ENCODE results near the gene TXNDC11.
"Not testable (repeated sequence)": the region's sequence is repeated elsewhere in the genome, so short reads cannot be mapped to it uniquely, and the experiment has no call there.

The TXNDC11 gene, protein sequence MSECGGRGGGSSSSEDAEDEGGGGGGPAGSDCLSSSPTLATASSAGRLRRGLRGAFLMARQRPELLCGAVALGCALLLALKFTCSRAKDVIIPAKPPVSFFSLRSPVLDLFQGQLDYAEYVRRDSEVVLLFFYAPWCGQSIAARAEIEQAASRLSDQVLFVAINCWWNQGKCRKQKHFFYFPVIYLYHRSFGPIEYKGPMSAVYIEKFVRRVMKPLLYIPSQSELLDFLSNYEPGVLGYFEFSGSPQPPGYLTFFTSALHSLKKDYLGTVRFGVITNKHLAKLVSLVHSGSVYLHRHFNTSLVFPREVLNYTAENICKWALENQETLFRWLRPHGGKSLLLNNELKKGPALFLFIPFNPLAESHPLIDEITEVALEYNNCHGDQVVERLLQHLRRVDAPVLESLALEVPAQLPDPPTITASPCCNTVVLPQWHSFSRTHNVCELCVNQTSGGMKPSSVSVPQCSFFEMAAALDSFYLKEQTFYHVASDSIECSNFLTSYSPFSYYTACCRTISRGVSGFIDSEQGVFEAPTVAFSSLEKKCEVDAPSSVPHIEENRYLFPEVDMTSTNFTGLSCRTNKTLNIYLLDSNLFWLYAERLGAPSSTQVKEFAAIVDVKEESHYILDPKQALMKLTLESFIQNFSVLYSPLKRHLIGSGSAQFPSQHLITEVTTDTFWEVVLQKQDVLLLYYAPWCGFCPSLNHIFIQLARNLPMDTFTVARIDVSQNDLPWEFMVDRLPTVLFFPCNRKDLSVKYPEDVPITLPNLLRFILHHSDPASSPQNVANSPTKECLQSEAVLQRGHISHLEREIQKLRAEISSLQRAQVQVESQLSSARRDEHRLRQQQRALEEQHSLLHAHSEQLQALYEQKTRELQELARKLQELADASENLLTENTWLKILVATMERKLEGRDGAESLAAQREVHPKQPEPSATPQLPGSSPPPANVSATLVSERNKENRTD

DNA sequence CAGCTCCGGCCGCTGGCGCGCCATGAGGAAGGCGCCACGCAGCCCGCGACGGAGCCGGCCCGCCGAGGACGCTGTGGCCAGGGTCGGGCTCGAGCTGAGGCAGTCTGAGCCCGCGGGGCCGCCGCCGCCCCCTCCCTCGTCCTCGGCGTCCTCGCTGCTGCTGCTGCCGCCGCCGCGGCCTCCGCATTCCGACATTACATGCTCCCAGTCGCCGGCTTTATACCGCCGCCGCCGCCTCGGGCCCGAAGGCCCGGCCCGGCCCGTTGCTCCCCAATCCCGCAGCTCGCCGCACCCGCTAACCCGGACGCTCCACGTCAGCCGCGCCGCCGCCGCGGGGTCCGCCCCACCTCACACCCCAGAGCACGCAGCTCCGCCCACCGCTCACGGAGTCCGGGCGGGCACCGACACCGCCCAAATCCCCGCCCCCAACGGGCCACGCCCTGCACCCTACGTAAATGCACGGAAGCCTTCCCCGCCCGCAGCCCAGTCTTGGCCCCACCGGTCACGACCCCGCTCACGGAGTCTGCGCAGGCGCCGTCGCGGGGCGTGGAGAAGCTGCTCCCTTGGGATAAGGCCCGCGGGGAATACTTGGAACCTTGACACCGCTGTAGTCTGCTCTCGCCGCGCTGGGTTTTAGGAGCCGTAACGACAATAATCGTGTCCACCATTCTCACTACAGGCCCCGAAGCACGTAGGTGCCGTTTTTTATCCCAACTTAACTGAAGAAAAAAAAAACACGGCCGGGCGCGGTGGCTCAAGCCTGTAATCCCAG is at the start of gene TXNDC11:
Gene TXNDC11, minus strand, starts transcription at position 322 of the 772 bp plus-strand sequence. Its CDS starts 127 bp downstream, at position 195.
- in situ Hi-C loops (cut with MboI; ENCODE audit: low sequenced_read_pairs) = no loop called here

DNA sequence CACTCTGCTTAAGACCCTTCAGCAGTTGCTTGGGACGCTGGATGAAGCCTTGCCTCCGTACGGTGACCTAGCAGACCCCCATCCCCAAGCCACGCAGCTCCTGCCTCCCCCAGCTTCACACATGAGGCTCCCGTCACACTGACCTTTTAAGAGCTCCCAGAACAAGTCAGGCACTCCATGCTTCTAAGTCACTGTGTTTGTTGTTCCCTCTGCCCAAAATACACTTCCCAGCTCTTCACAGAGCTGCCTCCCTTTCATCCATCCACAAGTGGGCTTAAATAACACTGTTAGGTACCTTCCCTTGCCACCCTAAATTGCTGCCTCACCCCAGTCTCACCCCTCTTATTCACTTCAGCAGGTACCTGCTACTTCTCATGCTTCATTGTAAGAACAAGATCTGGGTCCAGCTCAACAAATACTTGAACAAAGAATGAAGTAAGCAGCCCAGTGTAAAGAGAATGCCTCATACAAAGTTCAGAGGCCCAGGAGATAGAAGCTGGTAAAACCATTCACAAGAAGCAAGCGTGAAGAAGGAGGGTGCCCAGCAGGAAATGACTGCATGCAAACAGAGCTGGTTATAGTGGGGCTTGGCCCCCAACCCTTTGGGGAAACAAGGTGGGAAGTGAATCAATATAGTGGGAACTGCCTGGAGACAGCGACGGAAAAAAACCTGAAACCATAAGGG is 48.6 kb upstream of the TXNDC11 start:
- in situ Hi-C loops (cut with MboI; ENCODE audit: low sequenced_read_pairs) = no loop called here

DNA sequence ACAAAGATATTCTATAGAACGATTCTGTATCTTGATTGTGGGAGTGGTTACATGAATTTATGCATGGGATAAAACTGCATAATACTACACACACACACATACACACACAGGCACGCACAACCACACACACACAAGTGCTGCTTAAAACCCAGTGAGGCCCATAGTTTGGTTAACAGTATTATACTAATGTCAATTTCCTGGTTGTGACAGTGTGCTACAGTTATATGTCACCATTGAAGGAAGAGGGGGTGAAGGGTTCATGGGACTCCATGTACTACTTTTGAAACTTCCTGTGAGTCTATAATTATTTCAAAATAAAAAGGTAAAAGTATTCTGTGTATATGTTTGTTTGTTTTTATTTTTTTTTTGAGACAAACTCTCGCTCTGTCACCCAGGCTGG is 46.3 kb upstream of the TXNDC11 start:
- in situ Hi-C loops (cut with MboI; ENCODE audit: low sequenced_read_pairs) = no loop called here

DNA sequence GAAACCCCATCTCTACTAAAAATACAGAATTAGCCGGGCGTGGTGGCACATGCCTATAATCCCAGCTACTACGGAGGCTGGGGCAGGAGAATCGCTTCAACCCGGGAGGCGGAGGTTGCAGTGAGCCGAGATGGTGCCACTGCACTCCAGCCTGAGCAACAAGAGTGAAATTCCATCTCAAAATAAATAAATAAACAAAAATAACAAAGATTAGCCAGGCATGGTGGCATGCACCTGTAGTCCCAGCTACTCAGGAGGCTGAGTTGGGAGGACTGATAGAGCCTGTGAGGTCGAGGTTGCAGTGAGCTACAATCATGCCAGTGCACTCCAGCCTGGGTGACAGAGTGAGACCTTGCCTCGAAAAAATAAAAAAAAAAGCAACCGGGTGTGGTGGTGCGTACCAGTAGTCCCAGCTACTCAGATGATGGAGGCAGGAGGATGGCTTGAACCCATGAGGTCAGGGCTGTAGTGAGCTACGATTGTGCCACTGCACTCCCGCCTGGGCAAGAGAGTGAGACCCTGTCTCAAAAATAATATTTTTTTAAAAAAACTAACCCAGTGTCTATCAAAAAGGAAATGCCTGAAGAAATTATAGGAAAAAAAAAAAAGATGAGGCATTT is 42.4 kb upstream of the TXNDC11 start:
- in situ Hi-C loops (cut with MboI; ENCODE audit: low sequenced_read_pairs) = not testable (repeated sequence)

DNA sequence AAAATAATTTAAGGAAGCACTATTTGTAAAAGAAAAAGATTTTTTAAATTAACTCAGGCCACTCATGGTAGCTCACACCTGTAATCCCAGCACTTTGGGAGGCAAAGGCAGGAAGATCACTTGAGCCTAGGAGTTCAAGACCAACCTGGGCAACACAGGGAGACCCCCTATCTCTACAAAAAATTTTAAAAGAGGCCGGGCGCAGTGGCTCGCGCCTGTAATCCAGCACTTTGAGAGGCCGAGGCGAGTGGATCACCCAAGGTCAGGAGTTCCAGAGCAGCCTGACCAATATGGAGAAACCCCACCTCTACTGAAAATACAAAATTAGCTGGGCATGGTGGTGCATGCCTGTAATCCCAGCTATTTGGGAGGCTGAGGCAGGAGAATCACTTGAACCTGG is 41.7 kb upstream of the TXNDC11 start:
- in situ Hi-C loops (cut with MboI; ENCODE audit: low sequenced_read_pairs) = not testable (repeated sequence)

DNA sequence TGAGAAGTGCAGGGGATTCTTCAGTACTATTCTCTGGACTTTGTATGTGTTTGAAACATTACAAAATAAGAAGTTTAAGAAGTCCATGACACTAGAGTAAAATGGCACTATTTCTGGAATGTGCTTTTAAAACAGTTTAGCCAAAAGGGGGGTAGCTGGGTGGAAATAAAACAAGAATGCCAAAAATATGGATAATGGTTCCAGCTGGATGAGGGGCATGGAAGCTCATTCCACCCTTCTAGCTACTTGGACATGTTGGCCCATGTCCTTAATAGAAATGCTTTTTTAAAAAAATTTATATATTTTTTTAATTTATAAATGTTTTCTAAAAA is 41.3 kb upstream of the TXNDC11 start:
- in situ Hi-C loops (cut with MboI; ENCODE audit: low sequenced_read_pairs) = no loop called here

DNA sequence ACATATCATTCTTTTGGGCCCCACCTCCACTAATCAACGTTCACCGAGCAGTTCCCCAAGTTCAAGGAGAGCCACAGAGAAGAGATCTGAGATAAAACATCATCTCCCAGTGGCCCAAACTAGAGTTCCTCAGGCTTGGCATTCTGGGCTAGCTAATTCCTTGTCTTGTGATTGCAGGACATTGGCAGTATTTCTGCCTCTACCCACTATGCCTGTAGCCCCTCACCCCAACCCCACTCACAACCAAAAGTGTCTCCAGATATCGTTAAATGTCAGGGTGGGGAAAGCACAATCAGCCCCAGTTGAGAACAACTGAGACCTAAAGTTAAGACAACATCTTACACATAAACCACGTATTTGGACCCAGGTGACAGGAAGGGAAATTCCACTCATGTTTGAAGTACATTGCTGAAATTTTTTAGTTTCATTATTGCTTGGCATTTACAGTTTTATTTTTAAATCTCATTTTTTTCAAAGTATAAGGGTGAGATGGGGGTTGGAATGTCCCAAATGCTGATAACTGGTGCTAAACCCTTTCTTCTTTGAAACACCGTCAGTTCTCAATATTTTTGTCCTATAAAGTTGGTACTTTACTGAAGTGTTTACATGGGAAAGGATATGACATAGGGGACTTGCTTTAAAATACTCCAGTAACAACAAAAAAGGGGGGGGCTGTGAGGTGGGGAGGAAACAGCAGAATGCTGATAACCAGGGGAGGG is 40.8 kb upstream of the TXNDC11 start:
- in situ Hi-C loops (cut with MboI; ENCODE audit: low sequenced_read_pairs) = no loop called here

DNA sequence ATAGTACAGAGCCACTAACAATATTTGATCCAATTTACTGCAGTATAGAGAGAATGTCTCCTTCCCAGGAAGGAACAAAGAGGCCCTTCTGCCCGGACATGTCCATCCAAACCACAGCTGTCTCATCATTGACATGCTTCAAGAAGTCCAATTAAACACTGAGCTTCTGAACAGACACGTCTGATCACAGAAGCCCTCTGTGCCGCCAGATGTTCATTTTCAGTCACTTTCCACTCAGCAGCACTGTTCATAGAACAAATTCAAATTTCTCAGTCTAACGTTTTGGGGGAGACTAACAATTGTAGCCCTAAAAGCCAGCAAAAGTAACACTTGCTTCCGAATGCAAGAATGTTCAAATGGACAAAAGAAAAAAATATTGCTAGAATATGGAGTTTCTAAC is 39.1 kb upstream of the TXNDC11 start:
- in situ Hi-C loops (cut with MboI; ENCODE audit: low sequenced_read_pairs) = no loop called here

DNA sequence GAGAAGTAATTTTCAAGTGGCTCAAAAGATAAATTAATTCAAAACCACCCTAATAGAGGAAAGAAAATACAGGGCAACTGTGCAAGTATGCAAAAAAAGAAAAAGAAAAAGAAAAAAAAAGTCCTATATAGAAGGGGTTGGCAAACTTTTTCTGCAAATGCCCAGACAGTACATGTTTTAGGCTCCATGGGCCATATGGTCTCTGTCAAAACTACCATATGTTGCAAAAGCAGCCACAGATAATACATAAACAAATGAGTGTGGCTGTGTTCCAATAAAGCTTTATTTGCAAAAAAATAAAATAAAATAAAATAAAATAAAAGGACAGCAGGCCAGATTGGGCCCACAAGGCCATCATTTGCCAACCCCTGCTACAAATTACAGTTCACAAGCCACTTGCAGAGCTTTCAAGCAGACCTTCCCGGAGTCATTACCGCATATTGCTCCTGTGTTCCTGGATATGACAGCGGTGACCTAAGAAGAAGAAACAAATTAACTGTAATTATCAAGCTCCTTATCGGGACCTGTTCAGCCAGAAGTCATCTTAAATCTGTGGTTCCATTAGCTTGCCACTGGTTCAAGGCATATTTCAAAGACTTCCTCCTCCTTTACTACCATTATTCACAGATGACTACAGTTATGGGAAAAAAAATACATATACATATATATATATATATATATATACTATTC is 38.5 kb upstream of the TXNDC11 start:
- in situ Hi-C loops (cut with MboI; ENCODE audit: low sequenced_read_pairs) = no loop called here

DNA sequence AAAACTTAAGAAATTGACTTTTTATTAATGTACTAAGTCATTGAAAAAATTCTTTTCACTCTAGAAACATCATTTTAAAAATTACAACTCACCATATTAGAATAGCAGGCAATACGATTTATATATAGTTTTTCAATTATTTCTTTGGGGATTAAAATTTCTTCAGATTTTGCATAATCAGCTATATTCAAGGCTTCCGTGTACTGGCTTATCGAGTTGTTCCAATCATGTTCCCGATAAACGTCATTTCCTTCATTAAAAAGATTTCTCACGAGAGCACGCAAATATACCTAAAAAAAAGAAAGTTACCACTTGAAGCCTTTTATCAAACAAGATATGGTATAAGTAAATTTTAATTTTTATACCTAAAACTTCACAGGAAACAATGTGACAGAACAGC is 36.4 kb upstream of the TXNDC11 start:
- in situ Hi-C loops (cut with MboI; ENCODE audit: low sequenced_read_pairs) = no loop called here

DNA sequence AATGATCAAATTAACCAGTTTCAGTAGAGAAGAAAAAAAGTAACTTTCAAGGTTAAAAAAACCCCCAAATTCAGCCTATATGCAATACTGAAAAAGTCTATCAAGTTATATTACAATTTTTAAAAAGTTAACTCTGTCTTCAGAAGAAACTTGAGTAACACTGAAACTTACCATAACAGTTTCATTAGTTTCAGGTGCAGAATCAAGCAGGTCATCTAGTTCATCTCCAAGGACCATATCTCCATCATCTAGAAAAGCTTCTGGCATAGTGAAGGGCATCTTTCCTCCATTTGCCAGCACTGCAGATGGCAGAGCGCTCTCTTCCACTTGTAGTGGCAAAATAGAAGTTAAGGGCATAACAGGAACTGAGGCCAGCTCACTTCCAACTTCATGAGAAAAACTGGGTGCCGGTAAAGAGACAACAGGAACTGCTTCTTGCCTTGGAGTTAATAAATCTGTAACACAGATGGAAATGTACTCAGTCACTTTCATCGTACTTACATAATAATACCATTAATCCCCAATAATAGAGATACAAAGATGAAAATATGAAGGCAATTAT is 31.5 kb upstream of the TXNDC11 start:
- in situ Hi-C loops (cut with MboI; ENCODE audit: low sequenced_read_pairs) = no loop called here

DNA sequence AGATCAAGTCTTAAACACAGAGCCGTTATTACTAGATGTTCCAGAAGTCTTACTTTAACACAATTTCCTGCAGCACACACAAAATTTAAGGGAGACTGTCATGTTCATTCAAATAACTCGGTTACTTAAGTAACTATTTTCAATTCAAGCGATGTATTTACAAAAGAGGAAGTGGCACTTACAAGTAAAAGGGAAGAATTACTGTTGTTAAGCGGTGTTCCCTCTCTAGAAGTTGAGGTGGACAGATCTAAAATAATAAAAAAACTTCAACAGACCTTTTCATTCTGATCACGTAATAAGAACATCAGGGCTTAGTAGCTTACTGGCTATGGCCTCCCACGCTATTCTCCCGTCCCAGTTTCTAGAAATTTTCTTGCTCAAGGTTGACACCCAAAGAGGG is 26.2 kb upstream of the TXNDC11 start:
- in situ Hi-C loops (cut with MboI; ENCODE audit: low sequenced_read_pairs) = no loop called here

DNA sequence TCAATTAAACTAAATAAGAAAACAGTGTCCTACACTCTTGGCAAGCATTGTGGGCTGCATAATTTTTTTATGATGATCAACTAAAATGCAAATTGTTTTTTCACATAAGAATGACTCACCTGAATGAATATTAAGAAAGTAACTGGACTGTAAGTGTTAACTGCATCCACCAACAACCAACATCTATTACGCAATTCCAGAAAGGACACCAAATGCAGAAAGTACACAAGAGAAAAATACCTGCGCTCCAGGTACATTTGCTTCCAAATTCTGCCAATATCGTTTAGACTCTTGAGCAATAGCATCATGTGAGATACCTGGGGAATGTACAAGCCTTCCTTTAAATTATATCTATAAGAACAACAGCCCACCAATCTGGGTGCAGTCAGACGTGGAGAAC is 19.8 kb upstream of the TXNDC11 start:
- in situ Hi-C loops (cut with MboI; ENCODE audit: low sequenced_read_pairs) = no loop called here

DNA sequence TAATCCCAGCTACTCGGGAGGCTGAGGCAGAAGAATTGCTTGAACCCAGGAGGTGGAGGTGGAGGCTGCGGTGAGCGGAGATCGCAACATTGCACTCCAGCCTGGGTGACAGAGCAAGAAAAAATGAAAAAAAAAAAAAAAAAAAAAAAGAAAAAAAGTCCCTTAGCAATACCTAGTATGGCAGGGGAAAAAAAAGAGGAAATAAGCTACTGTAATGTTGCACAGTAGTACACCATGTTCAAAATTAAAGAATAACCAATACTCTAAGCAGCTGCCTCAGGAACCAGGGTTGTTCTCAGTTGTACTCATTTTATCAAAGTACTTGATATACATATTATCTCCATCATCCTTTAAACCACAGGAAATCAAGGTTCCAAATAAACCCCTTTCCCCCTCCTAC is 17.3 kb upstream of the TXNDC11 start:
- in situ Hi-C loops (cut with MboI; ENCODE audit: low sequenced_read_pairs) = no loop called here

DNA sequence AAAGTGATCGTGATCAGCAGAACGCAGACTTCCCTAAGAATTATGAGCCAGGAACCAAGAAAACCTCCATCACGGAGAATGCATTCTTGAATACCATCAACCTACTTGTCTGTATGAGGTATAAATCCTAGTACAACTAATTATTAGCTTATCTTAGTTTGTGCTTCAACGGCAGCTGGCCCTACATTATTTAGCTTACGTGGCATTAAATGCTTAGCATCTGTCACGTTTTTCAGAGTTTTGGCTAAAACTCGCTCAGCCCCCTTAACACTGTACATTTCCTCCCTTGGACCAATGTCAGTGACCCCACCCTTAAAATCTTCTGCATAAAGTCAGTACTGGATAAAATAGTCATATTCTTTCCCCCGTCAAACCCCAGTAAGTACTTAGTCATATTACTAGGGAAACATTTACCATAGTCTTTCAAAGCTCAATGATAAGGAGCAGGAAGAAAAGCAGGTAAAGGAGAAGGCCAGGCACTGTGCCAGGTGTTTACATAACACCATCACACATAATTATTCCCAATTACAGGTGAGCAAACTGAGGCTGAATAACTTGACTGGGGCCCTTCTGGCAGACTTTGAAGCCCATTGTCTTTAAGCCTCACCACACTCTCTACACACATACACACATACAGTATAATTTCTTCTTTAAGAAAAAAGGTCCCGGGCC is 16.6 kb upstream of the TXNDC11 start:
- in situ Hi-C loops (cut with MboI; ENCODE audit: low sequenced_read_pairs) = no loop called here

DNA sequence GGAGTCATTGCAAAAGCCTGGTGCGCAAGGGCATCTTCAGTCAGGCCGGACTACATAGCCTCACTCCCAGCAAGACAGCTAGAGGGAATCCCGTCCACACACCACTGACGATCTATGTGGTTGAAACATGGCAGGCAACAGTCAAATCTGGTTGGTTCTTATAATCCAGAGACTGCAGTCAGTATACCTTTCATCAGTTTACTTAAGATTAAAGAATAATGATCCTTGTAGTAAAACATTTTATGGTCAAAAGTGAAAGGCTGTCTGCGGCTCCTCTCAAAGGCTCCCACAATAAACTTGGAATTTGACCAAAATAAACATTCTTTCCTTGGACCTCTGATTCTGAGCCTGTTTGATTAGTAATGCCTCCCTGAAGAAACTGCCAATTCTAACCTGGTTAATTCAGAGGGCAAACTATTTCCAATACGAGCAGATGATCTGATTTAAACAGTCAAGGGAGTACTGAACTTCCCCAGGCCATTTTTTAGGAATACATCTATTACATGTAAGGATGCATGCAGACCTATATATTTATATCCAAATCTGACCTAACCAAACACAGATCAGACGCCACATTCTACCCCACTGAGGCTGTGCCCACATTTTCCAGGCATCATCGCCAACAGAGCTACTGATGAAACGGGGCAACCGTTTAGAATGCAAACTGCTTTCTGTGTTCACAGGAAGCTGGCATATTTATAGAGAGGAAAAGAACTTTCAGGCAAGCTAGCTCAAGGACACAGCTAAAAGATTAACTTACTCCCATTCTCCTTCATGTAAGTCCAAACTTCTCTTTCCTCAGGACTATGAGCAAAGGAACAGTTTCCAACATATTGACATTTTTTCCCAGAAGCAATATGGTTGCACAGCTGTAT is 15.3 kb upstream of the TXNDC11 start:
- in situ Hi-C loops (cut with MboI; ENCODE audit: low sequenced_read_pairs) = no loop called here

DNA sequence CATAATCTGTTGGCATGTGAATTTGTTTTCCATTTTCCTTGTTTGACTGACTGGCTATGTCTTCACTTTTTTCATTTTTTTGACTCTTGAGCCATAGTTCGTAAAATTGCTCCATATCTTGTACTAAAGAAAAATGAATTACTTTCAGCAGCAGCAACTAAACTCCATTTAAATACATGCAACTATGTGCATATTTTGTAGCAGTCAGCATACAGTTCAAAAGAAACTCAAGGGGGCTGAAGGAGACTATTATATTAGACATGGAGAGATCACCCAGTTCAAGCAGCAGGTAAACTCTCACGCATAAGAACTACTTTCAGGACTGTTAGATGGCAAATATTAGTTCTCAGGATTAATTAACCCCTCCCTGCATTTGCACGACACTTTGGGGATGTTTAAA is 13.6 kb upstream of the TXNDC11 start:
- in situ Hi-C loops (cut with MboI; ENCODE audit: low sequenced_read_pairs) = no loop called here

Measured in HL-60/S4 treated with phorbol 12-myristate 13-acetate at 8.2 ng/mL for 4 days and 3 days (cell line).